ENCODE data around the gene MAP3K10.

The MAP3K10 gene

GRCh38 chr19:40235238-40236025 lies 44.2 kb downstream of the MAP3K10 start:
- no peak for DNase-seq

- DNase-seq = no peak
Observed at GRCh38 chr19:40236026-40236355, 44.8 kb downstream of the MAP3K10 start.

- no peak for DNase-seq
Observed at GRCh38 chr19:40236366-40236765, 45.1 kb downstream of the MAP3K10 start.

- DNase-seq = no peak
Observed at GRCh38 chr19:40237791-40238190, 46.6 kb downstream of the MAP3K10 start.

GRCh38 chr19:40238775-40239174 lies 47.5 kb downstream of the MAP3K10 start:
- DNase-seq = no peak

GRCh38 chr19:40239415-40240226 lies 48.4 kb downstream of the MAP3K10 start:
- DNase-seq = no peak

GRCh38 chr19:40240332-40240731 lies 49.1 kb downstream of the MAP3K10 start:
- DNase-seq = no peak

- no peak for DNase-seq
Observed at GRCh38 chr19:40241125-40241808, 50.0 kb downstream of the MAP3K10 start.

GRCh38 chr19:40241809-40242384 lies 50.7 kb downstream of the MAP3K10 start:
- no peak for DNase-seq

GRCh38 chr19:40242480-40242879 lies 51.3 kb downstream of the MAP3K10 start:
- DNase-seq = no peak

- DNase-seq = no peak
Observed at GRCh38 chr19:40243181-40243580, 52.0 kb downstream of the MAP3K10 start.

- DNase-seq = no peak
Observed at GRCh38 chr19:40244579-40245317, 53.5 kb downstream of the MAP3K10 start.

GRCh38 chr19:40245506-40246128 lies 54.4 kb downstream of the MAP3K10 start:
- DNase-seq = no peak

GRCh38 chr19:40246292-40247073 lies 55.3 kb downstream of the MAP3K10 start:
- no peak for DNase-seq

- DNase-seq = no peak
Observed at GRCh38 chr19:40247178-40247577, 56.0 kb downstream of the MAP3K10 start.

- no peak for DNase-seq
Observed at GRCh38 chr19:40247735-40248262, 56.6 kb downstream of the MAP3K10 start.

- no peak for DNase-seq
Observed at GRCh38 chr19:40249201-40249600, 58.0 kb downstream of the MAP3K10 start.

GRCh38 chr19:40249781-40250180 lies 58.6 kb downstream of the MAP3K10 start:
- DNase-seq = no peak

- DNase-seq = no peak
Observed at GRCh38 chr19:40251244-40251643, 60.0 kb downstream of the MAP3K10 start.

- DNase-seq = no peak
Observed at GRCh38 chr19:40251991-40252390, 60.8 kb downstream of the MAP3K10 start.

- DNase-seq = no peak
Observed at GRCh38 chr19:40252395-40252794, 61.2 kb downstream of the MAP3K10 start.
